ENCODE data around the gene VSTM2L. TPM values are rescaled to one million over a fixed set of nuclear protein-coding genes. Genes with fewer than 3 reads are reported as not detected.

Gene VSTM2L
- total RNA-seq, 2 experiments from 2014 or later: 0.17 TPM; not detected in 1

DNA sequence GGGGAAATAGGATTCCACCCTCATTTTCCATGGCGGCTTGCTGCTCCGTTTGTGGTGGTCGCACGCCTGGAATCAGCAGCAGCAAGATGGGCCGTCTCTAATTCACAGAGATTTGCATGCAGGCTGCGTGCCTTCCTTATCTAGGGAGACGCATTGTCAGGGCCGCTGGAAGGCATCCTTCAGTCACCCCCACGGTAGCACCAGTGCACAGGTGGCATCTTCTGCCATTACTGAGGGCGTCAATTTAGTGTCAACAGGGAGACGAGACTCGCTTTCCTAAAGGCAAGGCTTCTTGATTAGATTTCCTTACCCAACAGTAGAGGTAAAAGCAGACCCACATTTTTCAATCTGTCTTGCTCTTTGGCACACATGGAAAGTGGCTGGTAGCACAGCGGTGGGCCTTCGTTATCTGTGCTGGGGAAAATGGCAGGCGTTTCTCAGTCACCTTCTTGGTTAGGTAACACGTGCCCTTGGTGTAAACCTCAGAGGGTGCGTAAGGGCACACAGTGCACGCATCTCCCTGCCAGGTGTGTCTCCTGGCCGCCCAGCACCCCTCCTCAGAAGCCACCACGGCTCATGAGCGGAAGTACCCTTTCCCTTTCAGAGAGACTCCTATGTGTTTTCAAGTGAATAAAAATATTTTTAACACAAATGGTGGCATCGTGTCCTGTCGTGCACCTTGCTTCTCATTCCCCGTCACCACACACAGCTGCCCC lies 27.3 kb upstream of the VSTM2L start:
- CTCF ChIA-PET (ENCODE audit: unreplicated experiment): no interaction called here

DNA sequence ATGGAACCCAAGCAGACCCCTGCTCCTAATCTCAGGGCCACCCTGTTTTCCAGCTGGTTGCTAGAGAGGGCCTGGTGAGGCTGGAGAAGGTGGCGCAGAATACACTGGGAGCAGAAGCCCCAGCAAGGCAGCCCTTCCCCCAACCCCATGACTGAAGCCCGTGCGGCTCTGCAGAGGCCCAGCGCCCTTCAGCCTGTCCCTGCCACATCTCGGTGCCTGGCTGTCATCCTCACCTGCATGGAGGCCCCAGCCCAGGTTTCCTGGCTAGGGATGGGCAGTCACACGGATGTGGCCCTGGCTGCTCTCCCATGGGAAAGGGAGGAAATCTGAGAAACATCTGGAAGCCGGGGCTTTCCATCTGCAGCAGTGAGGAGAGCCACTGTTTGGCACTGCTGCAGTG lies 26.1 kb upstream of the VSTM2L start:
- intact Hi-C loops (cut with micrococcal nuclease; ENCODE audit: unreplicated experiment): no loop called here
- Histone ChIP-seq H3K4me1 (ENCODE audit: insufficient read depth, low read length, poor library complexity, severe bottlenecking) (no peaks in the 10 kb centered on the region), H3K27ac (ENCODE audit: low read depth, low read length, poor library complexity, severe bottlenecking) (no peak overlapping the region), H3K4me3 (ENCODE audit: low read depth, low read length, poor library complexity, severe bottlenecking) (no peak overlapping the region), H2AFZ (ENCODE audit: low read length) (no peak overlapping the region), H3K9me2 (ENCODE audit: insufficient read depth, low read length) (no peaks in the 10 kb centered on the region), H3K36me3 (ENCODE audit: insufficient read depth, low read length) (no peaks in the 10 kb centered on the region), H3K9me3 (ENCODE audit: low read length) (no peaks in the 10 kb centered on the region), H3K4me2 (ENCODE audit: low read length) (no peak overlapping the region), H4K20me1 (ENCODE audit: insufficient read depth, low read length) (no peaks in the 10 kb centered on the region), H3K79me2 (ENCODE audit: insufficient read depth, low read depth, low read length) (no peaks in the 10 kb centered on the region)
- ChIA-PET POLR2A (no interaction called here), CTCF (ENCODE audit: unreplicated experiment) (interaction anchor here (0.6 kb wide), 1 partner anchor 11 kb away, joined by 3 read pairs; no protein-coding TSS in a partner anchor)
- TF ChIP-seq, protein P1, sequence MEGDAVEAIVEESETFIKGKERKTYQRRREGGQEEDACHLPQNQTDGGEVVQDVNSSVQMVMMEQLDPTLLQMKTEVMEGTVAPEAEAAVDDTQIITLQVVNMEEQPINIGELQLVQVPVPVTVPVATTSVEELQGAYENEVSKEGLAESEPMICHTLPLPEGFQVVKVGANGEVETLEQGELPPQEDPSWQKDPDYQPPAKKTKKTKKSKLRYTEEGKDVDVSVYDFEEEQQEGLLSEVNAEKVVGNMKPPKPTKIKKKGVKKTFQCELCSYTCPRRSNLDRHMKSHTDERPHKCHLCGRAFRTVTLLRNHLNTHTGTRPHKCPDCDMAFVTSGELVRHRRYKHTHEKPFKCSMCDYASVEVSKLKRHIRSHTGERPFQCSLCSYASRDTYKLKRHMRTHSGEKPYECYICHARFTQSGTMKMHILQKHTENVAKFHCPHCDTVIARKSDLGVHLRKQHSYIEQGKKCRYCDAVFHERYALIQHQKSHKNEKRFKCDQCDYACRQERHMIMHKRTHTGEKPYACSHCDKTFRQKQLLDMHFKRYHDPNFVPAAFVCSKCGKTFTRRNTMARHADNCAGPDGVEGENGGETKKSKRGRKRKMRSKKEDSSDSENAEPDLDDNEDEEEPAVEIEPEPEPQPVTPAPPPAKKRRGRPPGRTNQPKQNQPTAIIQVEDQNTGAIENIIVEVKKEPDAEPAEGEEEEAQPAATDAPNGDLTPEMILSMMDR (conservative IDR thresholded peaks at IDR 0.05; ENCODE audit: low read length): no peak
- no peak for TF ChIP-seq EZH2phosphoT487 (IDR thresholded peaks at IDR 0.05; ENCODE audit: borderline replicate concordance, low read depth, low read length)
- no TSS peak for BruUV-seq (replicated peaks)
- no peak for DNase-seq (ENCODE audit: low spot score)

More for the DNA sequence above, 27.3 kb upstream of the VSTM2L start:
- Histone ChIP-seq H3K36me3 (ENCODE audit: insufficient read depth, low read length) (no peaks in the 10 kb centered on the region; the same call in 1 of the 2 replicates), H3K9me2 (ENCODE audit: insufficient read depth, low read length) (no peaks in the 10 kb centered on the region), H4K20me1 (ENCODE audit: insufficient read depth, low read length) (no peaks in the 10 kb centered on the region), H3K27ac (ENCODE audit: low read depth, low read length, poor library complexity, severe bottlenecking) (no peak overlapping the region), H3K4me3 (ENCODE audit: low read depth, low read length, poor library complexity, severe bottlenecking) (no peak overlapping the region), H3K79me2 (ENCODE audit: insufficient read depth, low read depth, low read length) (no peaks in the 10 kb centered on the region), H3K4me2 (ENCODE audit: low read length) (no peak overlapping the region), H3K4me1 (ENCODE audit: insufficient read depth, low read length, poor library complexity, severe bottlenecking) (no peaks in the 10 kb centered on the region), H3K9me3 (ENCODE audit: low read length) (no peaks in the 10 kb centered on the region), H2AFZ (ENCODE audit: low read length) (no peak overlapping the region)
- POLR2A ChIA-PET: no interaction called here
- BruUV-seq (replicated peaks): no TSS peak
- intact Hi-C loops (cut with micrococcal nuclease; ENCODE audit: unreplicated experiment): no loop called here
- no peak for DNase-seq (ENCODE audit: low spot score)
- no peak for TF ChIP-seq EZH2phosphoT487 (IDR thresholded peaks at IDR 0.05; ENCODE audit: borderline replicate concordance, low read depth, low read length)
- TF ChIP-seq, protein P1 (conservative IDR thresholded peaks at IDR 0.05; ENCODE audit: low read length): no peak

Measured in OCI-LY7 (cell line).